GM21526 (cell line): ENCODE measurements around the gene HOXA5.

Experiments
- ATAC-seq: cut with Tn5 transposase; IDR thresholded peaks from one replicate; pipeline ENCODE4 v1.9.1; 2021; ENCODE audit warnings: moderate library complexity; ENCODE audit not compliant: unreplicated experiment, low FRiP score

Gene HOXA5

GRCh38 chr7:27150568-27151340 lies 7.3 kb upstream of the HOXA5 start:
- ATAC-seq = peak; percentile 77

- no peak for ATAC-seq
These were observed 6.5 kb upstream of the HOXA5 start for GRCh38 chr7:27149842-27150567.

- ATAC-seq = no peak
These were observed 5.5 kb upstream of the HOXA5 start for GRCh38 chr7:27148756-27149641.

GRCh38 chr7:27148031-27148755 lies 4.7 kb upstream of the HOXA5 start:
- no peak for ATAC-seq

GRCh38 chr7:27147199-27148030 lies 3.9 kb upstream of the HOXA5 start, which contains the start of gene HOXA6:
HOXA6 (minus strand) TSS chr7:27147774; CDS start chr7:27147749, 25 bp downstream.
- no peak for ATAC-seq

- ATAC-seq = no peak
These were observed 3.2 kb upstream of the HOXA5 start for GRCh38 chr7:27146491-27147198.

- ATAC-seq = no peak
These were observed 2.5 kb upstream of the HOXA5 start for GRCh38 chr7:27145914-27146412.

GRCh38 chr7:27145165-27145913 lies 1.9 kb upstream of the HOXA5 start:
- no peak for ATAC-seq

GRCh38 chr7:27144781-27145164 lies 1.3 kb upstream of the HOXA5 start:
- ATAC-seq = no peak

- ATAC-seq = no peak
These were observed 684 bp upstream of the HOXA5 start for GRCh38 chr7:27143950-27144780.

GRCh38 chr7:27142580-27143022 lies 880 bp downstream of the HOXA5 start:
- no peak for ATAC-seq

- no peak for ATAC-seq
These were observed 1.4 kb downstream of the HOXA5 start for GRCh38 chr7:27141923-27142579.

- ATAC-seq = no peak
These were observed 2.2 kb downstream of the HOXA5 start for GRCh38 chr7:27141137-27141922.

GRCh38 chr7:27140126-27140857 lies 3.2 kb downstream of the HOXA5 start:
- ATAC-seq = no peak
